Gastroesophageal sphincter (tissue), 4 donors: ENCODE data around the gene NR6A1. TPM values are rescaled to one million over a fixed set of nuclear protein-coding genes. Genes with fewer than 3 reads are reported as not detected.

Source experiments
- ATAC-seq: fragments of 150-250 bp; one replicate; pipeline ENCODE4 v1.9.1; 2016; ENCODE audit warnings: mild to moderate bottlenecking, moderate library complexity
- H3K27ac ChIP-seq, 4 donors: fragments of 200-600 bp; sonication (generic) in 3 of 4; 1 replicate in 3 of 4; 2 replicates in 1 of 4; pipeline ENCODE4 v1.5.1; 2016 to 2019
- H3K27me3 ChIP-seq: fragments of 200-600 bp; sonication (generic); one replicate; pipeline ENCODE4 v1.5.1; 2019
- H3K36me3 ChIP-seq, 2 donors: fragments of 200-600 bp; sonication (generic); one replicate each; pipeline ENCODE4 v1.5.1; 2019; ENCODE audit warnings: control low read depth in 1 of 2
- H3K4me1 ChIP-seq, 3 donors: fragments of 200-600 bp; sonication (generic); 1 replicate in 2 of 3; 2 replicates in 1 of 3; pipeline ENCODE4 v1.5.1; 2016 to 2019; ENCODE audit warnings: control low read depth in 2 of 3
- H3K4me3 ChIP-seq, 2 donors: fragments of 200-600 bp; sonication (generic); one replicate each; pipeline ENCODE4 v1.5.1; 2019; ENCODE audit warnings: mild to moderate bottlenecking in 1 of 2, moderate library complexity in 1 of 2
- H3K9me3 ChIP-seq, 3 donors: fragments of 200-600 bp; sonication (generic); one replicate each; pipeline ENCODE4 v1.5.1; 2017 to 2019; ENCODE audit warnings: control low read depth in 2 of 3
- CTCF ChIP-seq, 4 experiments: fragments of 200-600 bp in 2 of 4; fragments of 450-650 bp in 2 of 4; sonication (generic) in 1 of 4; IDR thresholded peaks; one replicate each; pipeline ENCODE4 v1.5.1; 2017 to 2019; ENCODE audit warnings: antibody characterized with exemption in 4 of 4, mild to moderate bottlenecking in 2 of 4, moderate library complexity in 2 of 4
- EP300 ChIP-seq: sonication (generic); formaldehyde crosslinking; IDR thresholded peaks from one replicate; pipeline ENCODE4 v1.6.1; 2017; ENCODE audit warnings: antibody characterized with exemption, mild to moderate bottlenecking
- POLR2A ChIP-seq, 2 donors: fragments of 450-650 bp; IDR thresholded peaks; one replicate each; pipeline ENCODE4 v1.6.1; 2017; ENCODE audit warnings: antibody characterized with exemption in 2 of 2, mild to moderate bottlenecking in 2 of 2, moderate library complexity in 1 of 2
- POLR2AphosphoS5 ChIP-seq: sonication (generic); formaldehyde crosslinking; IDR thresholded peaks from one replicate; pipeline ENCODE4 v1.6.1; 2017; ENCODE audit warnings: antibody characterized with exemption
- WGBS, 2 donors: methylation state at CpG; one replicate each; pipeline ENCODE4 v1.1.5; 2018; ENCODE audit warnings: low coverage in 1 of 2; 5-methylcytosine and 5-hydroxymethylcytosine counted together
- total RNA-seq, 4 donors: library from RNA; depleted of rRNA; stranded (reverse); fragments of >200 nt; gene quantifications; one replicate each; pipeline ENCODE4 v1.1.0, GENCODE V29; 2016

NR6A1 gene
- total RNA-seq, 4 donors from 2014 or later = 0.16 to 4.4 (median 0.62) TPM

- Histone ChIP-seq H3K27ac (no peak overlapping the region), H3K36me3 (no peaks in the 10 kb centered on the region), H3K27me3 (no peaks in the 10 kb centered on the region), H3K4me1 (no peaks in the 10 kb centered on the region), H3K4me3 (no peak overlapping the region), H3K9me3 (no peaks in the 10 kb centered on the region)
- TF ChIP-seq POLR2A (IDR thresholded peaks at IDR 0.05) = no peak
- 45% methylated on average over 5 of the region's 5 CpGs; no CpG with 5 or more reads in 1 of the 2 donors for WGBS, 2 donors
- ATAC-seq = no peak
Measured at GRCh38 chr9:124725068-124725452, 46.1 kb downstream of the NR6A1 start.

DNA sequence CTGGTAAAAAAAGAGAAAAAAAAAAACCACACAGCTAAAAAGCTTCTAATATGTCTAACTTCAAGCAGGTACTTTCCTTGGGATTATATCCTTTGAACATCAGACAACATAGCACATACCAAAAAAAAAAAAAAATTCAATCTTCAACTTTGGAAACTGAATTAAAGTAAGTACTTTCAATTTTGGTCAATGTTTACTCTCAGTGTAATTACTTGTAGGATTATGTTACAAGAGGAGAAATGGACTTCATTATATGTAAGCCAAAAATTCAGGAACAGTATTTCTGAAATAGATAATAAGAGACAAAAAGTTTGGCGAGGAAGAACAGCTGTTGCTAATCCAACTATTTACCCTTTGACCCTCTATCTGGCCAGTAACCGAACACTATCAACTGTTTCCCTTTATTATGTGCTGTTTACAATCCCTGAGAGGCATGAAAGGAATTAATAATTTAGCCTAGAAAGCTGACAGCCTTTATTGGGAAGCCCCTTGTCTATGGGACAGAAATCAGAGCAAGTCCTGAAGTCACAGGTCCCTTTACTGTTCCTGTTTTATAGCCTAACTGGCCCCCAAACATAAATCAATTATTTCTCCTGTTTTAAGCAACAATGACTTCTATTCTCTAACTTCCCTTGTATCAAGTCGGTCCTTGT lies 46.6 kb downstream of the NR6A1 start:
- 28 to 32% methylated on average over 2 to 3 of the region's 3 CpGs for WGBS, 2 donors
- no peak overlapping the region for H3K4me3 ChIP-seq
- H3K4me1 ChIP-seq = no peaks in the 10 kb centered on the region
- H3K36me3 ChIP-seq = no peaks in the 10 kb centered on the region
- no peaks in the 10 kb centered on the region for H3K9me3 ChIP-seq
- H3K27ac ChIP-seq = no peak overlapping the region
- no peaks in the 10 kb centered on the region for H3K27me3 ChIP-seq
- no peak for TF ChIP-seq EP300
- no peak for TF ChIP-seq CTCF (IDR thresholded peaks at IDR 0.05)
- no peak for TF ChIP-seq POLR2AphosphoS5
- no peak for TF ChIP-seq POLR2A (IDR thresholded peaks at IDR 0.05)
- no peak for ATAC-seq

GRCh38 chr9:124723352-124723751 lies 47.8 kb downstream of the NR6A1 start:
- TF ChIP-seq CTCF (IDR thresholded peaks at IDR 0.05) (no peak), EP300 (no peak), POLR2AphosphoS5 (no peak)
- Histone ChIP-seq H3K27me3 (no peaks in the 10 kb centered on the region), H3K27ac (no peak overlapping the region), H3K4me1 (no peaks in the 10 kb centered on the region), H3K9me3 (no peaks in the 10 kb centered on the region), H3K4me3 (no peak overlapping the region), H3K36me3 (no peaks in the 10 kb centered on the region)
- no peak for ATAC-seq
- 81 to 90% methylated on average over 2 of the region's 2 CpGs for WGBS, 2 donors

GRCh38 chr9:124721109-124721906 lies 49.8 kb downstream of the NR6A1 start:
- 58 to 62% methylated on average over 3 to 5 of the region's 5 CpGs for WGBS, 2 donors
- Histone ChIP-seq H3K4me3 (no peak overlapping the region), H3K27me3 (no peaks in the 10 kb centered on the region), H3K36me3 (no peaks in the 10 kb centered on the region), H3K4me1 (no peaks in the 10 kb centered on the region), H3K9me3 (no peaks in the 10 kb centered on the region), H3K27ac (no peak overlapping the region)
- no peak for TF ChIP-seq CTCF (IDR thresholded peaks at IDR 0.05)
- no peak for TF ChIP-seq POLR2AphosphoS5
- TF ChIP-seq POLR2A (IDR thresholded peaks at IDR 0.05) = no peak
- TF ChIP-seq EP300 = no peak
- no peak for ATAC-seq

- WGBS, 2 donors = 66 to 69% methylated on average over 3 of the region's 3 CpGs
- Histone ChIP-seq H3K36me3 (no peaks in the 10 kb centered on the region), H3K27ac (no peak overlapping the region), H3K27me3 (no peaks in the 10 kb centered on the region), H3K9me3 (no peaks in the 10 kb centered on the region), H3K4me1 (no peaks in the 10 kb centered on the region), H3K4me3 (no peak overlapping the region)
- ATAC-seq = no peak
- TF ChIP-seq POLR2AphosphoS5 = no peak
- no peak for TF ChIP-seq POLR2A (IDR thresholded peaks at IDR 0.05)
- TF ChIP-seq CTCF (IDR thresholded peaks at IDR 0.05) = no peak
- TF ChIP-seq EP300 = no peak
Measured at GRCh38 chr9:124720429-124721108, 50.5 kb downstream of the NR6A1 start.
